GM21825 (cell line): ENCODE results near the gene ZFHX3.

ENCODE experiments used
- ATAC-seq: cut with Tn5 transposase; IDR thresholded peaks from one replicate; pipeline ENCODE4 v1.9.1; 2021; ENCODE audit warnings: mild to moderate bottlenecking, moderate library complexity; ENCODE audit not compliant: unreplicated experiment

ZFHX3 gene

DNA sequence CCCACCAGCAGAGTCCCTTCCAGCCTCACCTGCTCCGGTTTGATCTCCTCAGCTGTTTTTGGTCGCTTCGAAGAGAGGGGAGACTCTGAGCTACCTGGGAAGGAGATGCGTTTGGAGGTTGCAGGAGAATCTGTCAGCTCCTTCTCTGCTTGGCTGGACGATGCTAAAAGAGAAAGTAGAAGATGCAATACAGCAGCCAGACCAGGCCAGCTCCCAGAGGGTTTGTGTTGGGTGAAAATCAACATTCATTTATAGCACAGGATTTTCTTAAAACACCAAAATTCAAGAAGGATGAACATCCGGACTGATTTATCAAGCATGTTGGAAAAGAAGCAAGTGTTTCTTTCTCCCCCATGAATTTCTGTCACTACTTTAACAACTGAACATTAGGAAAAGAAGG, 236.1 kb downstream of the ZFHX3 start:
- no peak for ATAC-seq

DNA sequence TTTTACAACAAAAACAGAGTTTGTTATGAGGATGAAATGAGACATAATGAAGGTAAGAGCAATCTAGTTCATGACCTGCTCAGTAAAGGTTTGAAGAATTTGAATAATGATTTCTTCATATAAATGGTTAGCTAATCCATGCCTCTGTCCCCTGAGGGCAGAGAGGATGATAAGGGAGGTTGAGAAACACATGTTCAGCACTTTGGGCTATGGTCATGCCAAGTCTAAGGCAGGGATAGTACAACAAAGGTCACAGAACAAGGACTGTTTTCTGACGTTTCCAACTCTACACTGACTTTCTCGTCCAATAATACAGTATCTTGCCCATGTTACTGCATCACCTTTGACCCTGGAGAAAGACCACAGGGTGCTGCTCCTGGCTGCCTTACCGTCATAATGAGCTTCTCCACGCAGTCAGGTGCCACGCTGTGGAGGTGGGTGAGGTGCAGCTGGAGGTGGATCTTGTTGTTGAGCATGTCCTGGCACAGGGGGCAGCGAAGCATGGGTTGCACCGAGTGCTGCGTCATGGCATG, 236.7 kb downstream of the ZFHX3 start:
- ATAC-seq = no peak

DNA sequence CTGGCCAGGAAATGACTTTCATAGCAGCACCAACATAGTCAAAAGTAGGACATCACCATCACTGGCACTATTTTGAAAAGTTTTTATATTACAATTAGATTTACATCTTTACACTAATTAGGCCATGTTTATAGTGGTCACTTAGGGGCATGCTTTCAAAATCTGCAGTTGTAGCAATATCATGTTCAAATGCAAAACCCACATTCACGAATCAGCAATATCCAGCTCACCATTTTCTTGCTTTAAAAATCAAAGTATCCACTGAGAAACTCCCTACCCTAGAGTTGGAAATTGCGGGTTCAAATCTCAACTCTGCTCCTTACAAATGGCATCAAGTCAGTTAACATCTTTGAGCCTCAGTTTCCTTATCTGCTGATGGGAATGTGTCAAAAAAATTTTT, 237.4 kb downstream of the ZFHX3 start:
- no peak for ATAC-seq

DNA sequence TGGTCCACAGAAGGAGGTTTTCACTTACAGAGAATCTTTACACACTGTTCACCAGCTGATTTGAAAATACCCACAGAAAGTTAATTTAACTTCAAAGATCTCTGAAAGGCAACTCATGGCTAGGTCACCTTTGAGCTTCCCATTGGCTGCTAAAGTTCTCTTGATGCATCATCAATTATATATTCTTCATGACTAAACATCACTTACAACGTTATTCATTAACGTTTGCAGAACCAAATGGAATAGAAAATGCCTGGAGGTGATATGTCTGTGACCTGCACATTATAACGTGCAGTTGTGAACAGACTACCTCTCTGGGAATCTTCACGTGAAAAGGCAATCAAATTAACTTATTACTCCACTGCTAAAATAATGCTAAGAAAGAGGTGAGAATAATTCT, 238.5 kb downstream of the ZFHX3 start:
- ATAC-seq = no peak

DNA sequence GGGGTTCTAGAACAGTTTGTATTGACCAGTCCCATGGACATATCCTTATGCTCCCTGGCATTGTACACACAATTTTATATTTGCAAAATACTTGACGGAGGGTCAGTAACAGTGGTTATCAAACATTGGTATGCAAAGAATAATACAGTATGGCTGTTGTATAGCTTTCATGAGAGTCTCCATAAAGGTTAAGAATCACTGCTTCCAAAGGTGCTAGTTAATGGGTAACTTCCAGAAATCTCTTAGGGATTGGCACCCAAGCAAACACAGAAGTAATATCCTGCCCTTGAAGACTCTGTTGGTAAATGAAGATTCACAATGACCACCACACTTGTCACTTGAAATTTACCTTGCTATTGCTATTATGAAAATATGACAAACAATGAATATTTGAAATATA, 239.2 kb downstream of the ZFHX3 start:
- no peak for ATAC-seq

DNA sequence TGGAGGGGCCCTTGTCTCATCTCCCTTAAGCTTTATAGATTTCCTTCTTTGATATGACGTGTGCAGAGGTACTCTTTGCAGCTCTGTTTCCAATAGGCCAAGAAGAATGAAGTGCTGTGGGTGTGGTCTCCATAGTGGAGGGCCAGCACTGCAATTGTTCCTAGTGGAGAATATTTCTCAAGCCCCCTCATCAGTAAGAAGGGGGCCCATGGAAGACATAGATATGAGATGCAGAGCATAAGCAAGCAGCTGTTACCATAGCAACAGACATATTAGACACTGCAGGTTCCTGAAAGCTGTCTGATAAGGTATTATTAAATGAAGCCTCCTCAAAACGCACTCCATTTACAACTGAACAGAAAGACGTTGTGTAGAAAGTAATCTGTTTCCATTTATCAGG, 240.7 kb downstream of the ZFHX3 start:
- ATAC-seq = no peak

DNA sequence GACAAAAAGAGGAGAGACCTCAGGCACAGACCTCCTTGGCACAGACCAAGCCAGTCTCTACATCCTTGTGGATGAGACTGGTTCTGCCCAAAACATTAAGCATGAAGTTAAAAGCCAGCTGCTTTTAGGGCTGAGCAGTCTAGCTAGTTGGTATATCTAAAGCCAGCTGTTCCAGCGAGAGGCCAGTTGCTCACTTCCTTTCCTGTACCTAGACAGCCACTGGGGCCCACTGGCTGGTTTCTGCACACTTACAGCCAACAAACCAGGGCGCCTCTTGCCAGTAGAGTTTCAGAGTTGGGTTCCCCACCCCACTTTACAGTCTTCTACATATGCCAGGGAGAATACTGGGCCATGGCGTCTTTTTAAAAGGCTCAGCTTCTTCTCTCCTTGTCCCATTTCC, 242.4 kb downstream of the ZFHX3 start:
- no peak for ATAC-seq

DNA sequence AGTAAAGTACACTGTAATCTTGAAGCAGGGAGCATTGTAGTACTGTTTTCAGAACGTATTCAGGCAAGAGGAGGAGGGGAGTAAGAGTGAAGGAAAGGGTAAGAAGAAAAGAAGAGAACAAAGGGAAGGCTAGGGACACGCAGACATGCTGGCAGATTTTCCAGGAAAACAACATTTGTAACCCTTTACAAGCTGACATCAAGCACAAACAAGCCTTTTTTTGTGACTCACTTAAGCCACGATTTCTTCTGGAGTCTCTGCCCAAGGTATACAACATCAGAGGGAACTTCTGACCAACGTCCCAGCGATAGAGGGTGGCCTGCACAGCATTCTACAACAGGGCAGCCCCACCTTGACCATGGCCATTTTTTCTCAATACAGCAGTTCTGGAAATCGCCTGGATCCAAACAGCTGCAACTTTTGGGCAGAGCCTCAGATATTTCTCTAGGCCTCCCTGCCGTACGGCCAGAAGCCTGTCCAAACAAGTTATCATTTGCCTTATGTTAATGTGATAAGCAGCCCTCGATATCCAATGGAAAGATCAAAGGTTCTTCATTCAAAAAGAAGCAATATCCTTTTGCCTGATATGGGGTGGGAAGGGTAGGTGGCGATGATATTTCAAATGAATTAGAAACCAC, 247.3 kb downstream of the ZFHX3 start:
- ATAC-seq = no peak

DNA sequence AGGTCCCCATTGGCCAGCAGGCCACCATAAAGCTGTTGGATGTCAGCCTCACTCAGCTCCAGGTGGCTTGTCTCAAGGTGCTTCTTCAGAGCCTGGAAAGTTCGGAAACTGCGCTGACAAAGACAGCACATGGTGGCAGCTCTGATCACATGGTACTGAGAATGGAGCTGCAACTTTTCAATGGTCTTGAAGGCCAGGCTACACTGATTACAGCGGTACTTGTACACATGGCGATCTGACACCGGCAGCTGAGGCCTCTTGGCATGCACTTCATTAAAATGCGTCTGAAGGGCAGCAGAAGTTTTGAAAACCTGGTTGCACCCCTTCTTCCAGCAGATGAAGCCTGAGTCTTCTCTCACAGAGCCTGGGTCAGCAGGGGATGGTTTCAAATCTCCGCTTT, 249.7 kb downstream of the ZFHX3 start:
- no peak for ATAC-seq

DNA sequence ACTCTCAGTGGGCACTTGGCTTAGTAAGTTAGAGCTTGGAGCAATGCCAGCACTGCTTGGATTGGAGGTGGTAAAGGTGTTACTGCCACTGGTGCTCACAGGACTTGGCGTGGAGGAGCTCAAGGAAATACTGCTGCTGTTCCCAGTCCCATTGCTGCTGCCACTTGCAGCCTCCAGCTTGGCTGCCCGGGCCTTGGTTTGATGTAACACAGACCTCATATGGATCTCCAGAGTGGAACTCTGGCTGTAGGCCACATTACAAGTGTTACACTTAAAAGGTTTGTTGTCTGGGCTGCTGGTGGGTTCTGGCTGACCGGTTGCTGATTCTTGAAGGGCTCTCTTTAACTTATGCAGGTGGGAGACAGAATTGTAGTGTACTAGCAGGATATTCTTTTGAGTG, 250.3 kb downstream of the ZFHX3 start:
- no peak for ATAC-seq

DNA sequence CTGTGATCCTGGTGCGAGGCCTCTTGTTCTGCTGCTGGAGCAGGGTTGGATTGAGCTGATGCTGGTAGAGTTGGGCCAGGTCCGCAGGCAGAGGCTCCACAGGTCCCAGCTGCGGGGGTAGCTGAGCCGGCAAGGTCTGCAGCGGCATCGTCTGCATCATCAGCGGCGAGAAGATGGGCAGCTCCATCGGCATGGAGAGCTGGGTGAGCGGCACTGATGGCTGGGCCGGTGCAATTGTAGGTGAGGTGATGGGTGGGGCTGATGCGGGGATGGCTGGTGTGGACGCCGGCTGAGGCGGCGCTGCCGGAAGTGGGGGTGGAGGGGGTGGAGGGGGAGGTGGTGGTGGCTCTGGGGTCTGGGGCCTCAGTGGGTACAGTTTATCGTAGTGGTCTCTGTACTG, 251.7 kb downstream of the ZFHX3 start:
- ATAC-seq = no peak

DNA sequence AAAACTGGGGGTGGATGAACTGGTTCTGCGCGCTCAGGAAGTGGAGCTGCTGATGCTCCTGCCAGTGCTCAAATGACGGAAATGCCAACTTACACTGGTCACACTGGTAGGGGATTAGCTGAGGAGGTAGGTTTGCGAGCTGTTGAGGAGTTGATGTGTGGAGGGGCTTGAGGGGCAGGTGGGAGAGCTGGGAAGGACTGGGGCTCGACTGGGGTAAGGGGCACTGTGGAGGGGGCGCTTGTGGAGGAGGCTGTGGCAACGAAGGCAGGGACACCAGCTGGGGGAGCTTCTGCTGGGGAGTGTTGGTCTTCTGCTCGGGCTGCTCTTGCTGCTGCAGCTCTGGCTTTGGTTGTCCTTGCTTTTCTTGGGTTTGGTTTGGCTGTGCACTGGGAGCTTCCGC, 252.9 kb downstream of the ZFHX3 start:
- ATAC-seq = no peak

DNA sequence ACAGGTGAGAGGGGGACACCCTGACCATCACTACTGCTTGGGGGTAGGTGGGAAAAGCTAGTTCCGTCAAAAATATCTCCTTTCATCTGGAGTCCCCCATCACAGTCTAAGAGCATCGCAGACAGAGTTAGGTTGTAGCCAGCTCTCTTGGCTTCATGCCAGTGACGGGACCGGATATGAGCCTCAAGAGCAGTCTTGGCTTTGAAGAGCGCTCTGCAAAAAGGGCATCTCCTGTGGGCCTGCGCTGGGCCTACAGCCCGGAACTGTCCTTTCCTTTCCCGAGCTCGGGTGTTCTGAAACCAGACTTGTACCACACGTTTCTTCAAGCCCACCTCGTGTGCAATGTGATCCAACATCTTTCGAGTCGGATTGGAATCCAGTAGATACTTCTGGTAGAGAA, 253.6 kb downstream of the ZFHX3 start:
- no peak for ATAC-seq

DNA sequence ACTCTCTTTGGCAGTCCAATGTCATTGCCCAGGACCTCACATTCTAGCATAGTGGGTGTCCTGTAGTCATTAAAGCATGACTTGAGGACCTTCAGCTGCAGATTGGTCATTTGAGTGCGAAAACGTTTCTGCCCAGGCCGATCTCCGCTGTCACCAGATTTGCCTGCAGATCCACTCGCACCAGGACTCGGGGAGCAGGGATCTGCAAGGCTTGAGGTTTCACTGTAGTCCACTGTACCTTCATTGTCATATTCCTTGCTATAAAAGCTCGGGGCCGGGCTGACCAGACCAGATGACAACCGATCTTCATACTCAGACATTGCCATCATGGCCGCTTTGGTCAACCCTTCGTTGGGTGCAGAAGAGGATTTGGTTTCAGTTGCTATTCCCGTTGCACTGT, 254.2 kb downstream of the ZFHX3 start:
- ATAC-seq = no peak

DNA sequence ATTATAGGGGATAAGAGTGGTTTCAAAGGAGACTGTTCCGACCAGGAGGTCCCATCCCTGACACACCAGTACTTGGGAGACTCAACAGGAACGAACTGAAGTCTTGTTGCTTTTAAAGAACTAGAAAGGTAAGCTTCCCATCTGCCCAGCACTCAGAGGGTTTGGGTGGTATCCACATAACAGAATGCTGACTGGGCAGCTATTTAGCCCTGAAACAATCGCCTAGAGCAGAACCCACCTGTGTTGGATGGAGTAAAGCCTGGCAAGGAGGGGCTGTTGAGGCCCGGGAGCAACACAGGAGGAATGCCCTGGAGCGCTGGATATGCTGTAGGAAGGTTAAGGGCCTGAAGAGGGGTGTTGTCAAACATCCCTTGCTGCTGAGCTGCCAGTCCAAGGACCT, 254.9 kb downstream of the ZFHX3 start:
- ATAC-seq = no peak

DNA sequence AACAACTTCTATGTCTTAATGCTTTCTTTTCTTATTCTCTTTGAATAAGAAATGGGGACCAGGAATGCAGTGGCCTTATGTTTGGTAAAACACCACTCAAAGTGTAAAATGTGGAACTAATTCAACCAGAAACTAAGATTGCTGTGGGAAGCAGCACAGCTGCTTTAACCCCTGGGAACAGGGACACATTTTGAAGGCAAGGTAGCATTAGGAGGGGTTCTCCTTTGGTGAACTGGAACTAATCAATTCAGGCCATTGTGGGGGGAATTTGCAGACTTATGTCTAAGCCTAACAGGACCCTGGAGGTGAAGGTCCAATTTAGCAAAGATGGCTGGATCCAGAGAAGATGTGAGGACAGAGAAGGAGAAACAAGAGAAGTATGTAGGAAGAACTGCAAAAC, 256.1 kb downstream of the ZFHX3 start:
- ATAC-seq = no peak

DNA sequence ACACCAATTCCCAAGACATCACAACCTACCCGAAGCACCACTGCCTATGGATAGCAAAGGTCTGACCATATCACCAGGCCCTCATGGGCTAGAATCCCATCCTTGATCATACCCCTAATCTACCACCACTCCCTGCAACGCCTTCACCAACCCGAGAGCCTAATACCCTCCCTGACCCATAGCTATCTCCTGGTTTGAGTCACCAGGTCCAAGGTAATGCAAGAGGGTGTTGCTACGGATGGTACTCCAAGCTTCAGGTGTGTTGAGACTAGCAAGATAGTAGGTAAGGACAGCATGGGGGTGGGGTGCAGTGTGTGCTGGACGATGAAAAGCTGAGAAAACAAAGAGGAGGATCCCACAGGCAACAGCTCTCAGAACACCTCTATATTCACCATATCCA, 258.0 kb downstream of the ZFHX3 start:
- ATAC-seq = no peak

DNA sequence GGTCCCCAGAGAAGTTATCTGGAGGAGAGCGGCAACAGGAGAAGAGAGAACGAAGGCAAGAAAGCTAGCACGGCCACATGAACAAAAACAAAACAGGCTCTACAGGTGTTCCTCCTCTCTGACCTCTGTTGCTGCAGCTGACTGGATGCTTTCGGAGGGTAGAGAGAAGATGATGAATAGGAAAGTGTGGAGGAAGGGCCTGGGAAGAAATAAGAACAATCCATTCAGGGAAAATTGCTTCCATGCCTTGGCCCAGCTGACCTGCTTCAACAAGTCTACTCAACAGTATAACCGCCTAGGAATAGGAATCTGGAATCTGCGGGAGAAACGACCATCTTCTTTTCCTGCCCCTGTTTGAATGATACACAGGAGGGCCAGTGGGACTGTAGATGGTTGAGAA, 258.5 kb downstream of the ZFHX3 start:
- ATAC-seq = no peak

DNA sequence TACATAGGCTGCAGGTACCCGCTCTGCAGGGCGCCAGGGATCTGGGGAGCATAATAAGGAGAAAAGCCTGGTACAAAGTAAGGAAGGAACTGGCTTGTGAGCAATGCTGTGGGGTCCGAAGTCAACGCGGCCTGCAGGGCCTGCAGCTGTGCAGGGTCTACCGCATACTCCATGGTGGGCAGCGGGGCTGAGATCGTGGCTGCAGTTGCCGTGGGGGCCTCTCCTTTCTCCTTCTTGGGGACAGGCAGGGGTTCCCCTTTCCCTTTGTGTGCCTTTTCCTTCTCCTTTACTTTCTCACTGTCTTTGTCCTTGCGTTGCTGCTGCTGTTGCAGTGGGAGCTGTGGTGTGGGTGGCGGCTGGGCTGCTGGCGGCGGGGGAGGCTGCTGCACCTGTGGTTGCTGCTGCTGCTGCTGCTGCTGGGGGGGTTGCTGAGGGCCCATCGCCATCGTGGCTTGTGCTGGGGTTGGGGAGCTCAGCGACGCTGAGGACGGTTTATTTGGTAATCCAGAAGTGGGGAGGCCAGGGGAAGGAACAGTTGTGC, 259.6 kb downstream of the ZFHX3 start:
- ATAC-seq = no peak

DNA sequence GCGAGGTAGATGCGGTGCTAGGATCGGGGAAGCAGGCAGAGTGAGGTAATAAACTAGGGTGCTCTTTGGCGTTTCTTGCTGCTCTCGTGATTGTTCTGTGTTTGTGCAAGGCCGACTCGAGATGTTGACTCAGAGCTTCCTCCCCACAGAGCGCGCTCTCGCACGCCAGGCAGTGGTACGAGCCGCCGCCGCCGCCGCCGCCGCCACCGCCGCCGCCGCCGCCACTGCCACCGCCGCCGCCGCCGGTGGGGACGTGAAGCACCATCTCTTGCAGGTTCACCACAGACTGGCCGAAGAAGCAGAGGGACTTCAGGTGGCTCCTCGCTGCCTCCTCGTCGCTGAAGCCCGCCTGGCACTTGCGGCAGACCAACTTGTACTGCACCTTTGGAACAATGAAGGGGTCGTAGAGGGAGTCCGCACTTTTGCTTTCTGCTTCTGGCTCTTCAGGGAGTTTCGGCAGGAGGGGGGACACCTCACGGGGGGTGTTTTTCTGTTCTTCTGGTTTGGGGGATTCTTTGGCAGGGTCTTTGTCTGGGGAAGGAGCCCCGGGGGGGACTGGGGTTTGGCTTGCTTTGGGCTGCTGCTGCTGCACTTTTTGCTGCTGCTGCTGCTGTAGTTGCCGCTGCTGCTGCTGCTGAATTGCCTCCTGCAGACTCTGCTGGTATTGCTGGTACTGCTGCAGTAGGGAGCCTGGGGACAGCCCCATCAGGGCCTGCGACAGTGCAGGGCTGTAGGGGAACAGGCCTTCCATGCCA, 260.2 kb downstream of the ZFHX3 start:
- peak; percentile 88 for ATAC-seq

DNA sequence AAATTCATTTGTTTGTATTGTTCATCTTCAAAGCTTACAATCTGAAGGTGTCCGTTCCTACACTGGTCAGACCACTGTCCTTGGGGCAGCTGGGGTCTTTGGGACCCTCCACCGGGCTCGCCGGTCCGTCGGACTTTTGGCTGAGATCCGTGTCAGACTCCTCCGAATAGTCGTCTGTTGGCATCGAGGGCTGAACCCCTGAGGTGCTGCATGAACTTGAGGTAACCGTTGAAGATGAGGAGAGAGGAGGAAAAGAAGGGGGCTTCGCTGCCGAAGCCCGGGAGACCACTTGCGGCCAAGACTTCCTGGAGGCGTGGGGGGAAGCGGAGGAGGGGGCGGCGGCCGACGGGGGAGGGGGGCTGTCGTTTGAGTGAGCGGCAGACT, 260.8 kb downstream of the ZFHX3 start:
- no peak for ATAC-seq

DNA sequence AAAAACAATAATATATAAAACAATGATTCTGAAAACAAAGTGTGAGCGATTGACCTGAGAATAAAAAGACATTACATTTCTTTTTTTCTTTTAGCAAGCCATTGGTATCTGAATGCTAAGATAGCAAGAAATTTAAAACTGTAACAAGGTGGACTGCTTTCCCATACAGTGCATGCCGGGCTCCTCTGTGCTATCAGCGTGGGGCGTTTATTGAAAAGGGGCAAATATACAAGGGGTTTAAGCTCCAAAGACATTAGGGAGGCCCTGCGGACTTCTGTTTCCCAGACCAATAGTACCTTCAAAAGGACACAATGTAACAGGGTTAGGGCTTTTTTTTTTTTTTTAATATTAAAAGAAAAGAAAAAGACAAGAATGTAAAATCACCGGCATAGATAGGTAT, 261.3 kb downstream of the ZFHX3 start:
- no peak for ATAC-seq
